HG03108 (cell line): ENCODE measurements around the gene PPP2R5C.

Experiments
- ATAC-seq: cut with Tn5 transposase; IDR thresholded peaks from one replicate; pipeline ENCODE4 v1.9.1; 2021; ENCODE audit warnings: moderate library complexity; ENCODE audit not compliant: unreplicated experiment

Gene PPP2R5C

GRCh38 chr14:101859958-101860357, 98.4 kb downstream of the PPP2R5C start:
- ATAC-seq, result no peak

DNA sequence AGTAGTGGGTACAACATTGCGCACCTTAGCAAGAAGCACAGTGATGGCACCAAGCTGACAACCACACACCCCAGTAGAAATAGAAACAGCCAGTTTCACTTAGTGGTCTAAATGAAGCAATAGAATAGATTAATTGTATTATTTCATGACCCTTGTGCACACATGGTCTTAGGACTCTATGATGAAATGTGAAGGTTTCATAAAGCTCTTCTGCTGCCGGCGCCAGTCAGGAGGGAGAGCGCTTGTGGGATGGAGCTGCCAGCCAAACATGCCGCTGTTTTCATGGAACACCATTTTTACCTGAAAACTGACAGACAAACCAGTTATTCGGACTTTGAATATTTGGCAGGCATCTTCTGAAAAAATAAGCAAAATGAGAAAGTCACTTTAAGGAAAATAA, 100.0 kb downstream of the PPP2R5C start:
- ATAC-seq, result no peak

DNA sequence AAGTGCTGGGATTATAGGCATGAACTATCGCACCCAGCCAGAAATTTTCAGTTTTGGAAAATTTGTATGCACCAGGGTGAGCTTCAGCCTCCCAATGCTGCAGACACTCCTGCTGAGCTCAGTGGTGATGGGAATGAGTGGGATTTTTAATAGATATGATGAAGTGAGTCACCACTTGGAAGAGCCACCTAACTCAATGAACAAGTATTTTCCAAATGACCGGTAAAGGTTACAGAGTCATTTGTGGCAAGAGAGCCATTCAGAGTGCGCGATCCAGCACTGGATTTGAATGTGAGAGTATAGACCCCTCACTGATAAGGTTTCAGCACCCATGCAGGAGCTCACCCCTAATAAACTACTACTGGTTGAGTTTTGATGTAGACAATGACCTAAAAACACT, 100.7 kb downstream of the PPP2R5C start:
- no peak for ATAC-seq

DNA sequence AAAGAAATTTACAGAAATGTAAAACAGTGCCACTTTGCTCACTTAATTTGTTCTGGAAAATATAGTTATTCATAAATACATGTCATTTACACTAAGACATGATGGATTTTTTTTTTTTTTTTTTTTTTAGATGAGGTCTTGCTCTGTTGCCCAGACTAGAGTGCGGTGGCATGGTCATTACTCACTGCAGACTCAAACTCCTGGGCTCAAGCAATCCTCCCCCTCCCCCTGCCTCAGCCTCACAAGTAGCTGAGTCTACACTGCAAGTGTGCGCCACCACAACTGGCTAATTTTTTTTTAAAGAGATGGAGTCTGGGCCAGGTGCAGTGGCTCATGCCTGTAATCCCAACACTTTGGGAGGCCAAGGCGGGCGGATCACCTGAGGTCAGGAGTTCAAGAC, 101.2 kb downstream of the PPP2R5C start:
- ATAC-seq, result no peak

DNA sequence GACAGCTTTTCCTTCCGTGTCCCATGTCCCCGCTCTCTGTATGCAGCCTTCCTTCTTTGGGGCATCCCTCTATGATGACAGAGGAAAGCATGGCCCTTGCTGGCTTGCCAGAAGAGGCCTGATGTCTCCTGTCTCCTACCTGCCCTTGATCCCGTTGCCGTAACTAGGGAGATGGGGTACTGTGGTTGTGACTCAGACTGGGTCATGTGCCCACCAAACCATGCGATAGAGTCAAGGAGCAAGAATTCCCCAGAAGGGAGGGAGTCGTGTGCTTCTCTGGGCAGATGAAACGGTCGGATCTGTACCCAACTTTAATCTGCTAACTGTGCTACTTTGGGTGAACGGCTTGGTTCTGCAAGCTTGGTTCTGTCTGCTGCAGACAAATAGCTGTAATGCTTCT, 103.8 kb downstream of the PPP2R5C start:
- no peak for ATAC-seq

DNA sequence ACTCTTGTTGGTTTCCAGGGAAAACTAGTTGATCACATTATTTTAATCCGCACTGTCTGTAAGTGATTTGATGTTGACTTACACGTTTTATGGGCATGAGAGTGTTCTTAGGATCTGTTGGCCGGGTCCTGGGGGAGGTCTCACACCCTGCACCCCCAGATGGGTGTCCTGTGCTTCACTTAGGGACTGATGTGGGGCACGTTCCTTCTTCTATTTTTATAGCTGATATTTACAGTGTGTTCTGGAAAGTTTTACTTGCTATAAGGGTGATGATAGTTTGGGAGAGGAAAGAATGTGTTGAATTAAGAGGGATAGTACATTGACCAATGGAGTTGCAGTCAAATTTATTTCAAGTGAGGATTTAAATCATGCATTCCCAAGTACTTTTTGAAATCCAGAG, 106.3 kb downstream of the PPP2R5C start:
- no peak for ATAC-seq

GRCh38 chr14:101869217-101869616, 107.7 kb downstream of the PPP2R5C start:
- ATAC-seq, result no peak

DNA sequence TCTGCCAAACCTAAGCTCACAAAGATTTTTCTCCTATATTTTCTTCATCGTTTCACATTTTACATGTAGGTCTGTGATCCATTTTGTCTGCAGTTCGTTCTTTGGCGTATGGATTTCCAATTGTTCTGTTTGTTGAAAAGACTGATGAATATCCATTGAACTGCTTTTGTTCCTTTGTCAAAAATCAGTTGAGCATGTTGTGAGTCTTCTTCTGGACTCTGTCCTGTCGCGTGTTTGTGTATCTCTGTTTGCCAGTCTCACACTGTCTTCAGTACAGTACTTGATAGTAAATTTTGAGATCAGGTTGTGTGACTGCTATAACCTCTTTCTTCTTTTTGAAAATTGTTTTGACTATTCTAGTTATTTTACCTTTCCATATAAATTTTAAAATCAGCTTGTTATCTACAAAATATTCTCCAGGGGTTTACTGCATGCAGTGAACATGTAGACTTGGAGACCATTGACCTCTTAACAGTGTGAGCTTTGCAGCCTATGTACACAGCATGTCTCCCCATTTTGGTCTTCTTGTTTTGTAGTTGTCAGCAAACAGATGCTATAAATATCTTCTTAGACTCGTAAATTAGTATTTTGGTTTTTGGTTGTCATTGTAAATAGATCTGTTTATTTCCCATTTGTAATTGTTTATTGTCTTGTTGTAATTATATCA, 108.9 kb downstream of the PPP2R5C start:
- ATAC-seq, result no peak

DNA sequence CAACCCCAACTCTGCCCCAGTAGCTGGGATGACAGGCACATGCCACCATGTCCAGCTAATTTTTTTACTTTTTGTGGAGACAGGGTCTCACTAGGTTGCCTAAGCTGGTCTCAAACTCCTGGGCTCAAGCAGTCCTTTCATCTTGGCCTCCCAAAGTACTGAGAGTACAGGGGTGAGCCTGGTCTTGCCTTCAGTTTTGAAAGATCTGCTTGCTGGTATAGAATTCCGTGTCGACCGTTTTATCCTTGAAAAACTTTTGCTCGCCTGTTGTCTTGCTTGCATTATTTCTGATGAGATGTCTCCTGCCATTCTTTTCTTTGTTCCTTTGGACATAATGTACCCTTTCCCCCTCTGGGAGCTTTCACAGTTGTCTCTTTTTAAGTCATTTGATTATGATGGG, 110.8 kb downstream of the PPP2R5C start:
- ATAC-seq, result no peak

DNA sequence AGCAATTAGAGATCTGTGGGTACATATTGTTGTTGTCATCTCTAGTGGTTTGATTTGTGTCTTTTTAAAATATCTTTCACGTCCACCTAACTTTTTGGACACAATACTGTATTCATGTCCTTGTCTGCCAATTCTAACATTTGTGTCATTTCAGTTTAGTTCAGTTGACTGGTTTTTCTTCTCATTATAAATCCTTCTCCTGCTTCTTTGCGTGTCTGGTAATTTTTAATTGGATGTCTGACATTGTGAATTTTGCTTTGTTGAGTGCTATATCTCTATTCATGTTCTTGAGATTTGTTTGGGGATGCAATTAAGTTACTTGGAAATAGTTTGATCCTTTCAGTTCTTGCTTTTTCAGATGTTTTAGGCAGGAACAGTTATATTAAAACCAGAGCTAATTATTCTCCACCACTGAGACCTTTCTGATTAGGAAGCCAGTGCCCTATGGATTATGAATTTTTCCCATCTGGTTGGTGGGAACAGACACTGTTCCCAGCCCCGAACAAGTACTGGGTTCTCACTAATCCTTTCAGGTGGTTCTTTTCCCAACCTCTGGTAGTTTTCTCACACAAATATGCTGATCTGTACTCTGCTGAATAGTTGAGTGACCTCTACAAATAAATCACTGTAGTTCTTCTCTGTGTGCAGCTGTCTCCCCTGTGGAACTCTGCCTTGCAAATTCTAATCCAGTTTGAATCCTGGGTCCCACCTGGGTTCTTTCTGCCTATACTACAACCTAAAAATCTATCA, 111.7 kb downstream of the PPP2R5C start:
- no peak for ATAC-seq

- no peak for ATAC-seq
Measured at GRCh38 chr14:101873991-101874390, 112.5 kb downstream of the PPP2R5C start.

DNA sequence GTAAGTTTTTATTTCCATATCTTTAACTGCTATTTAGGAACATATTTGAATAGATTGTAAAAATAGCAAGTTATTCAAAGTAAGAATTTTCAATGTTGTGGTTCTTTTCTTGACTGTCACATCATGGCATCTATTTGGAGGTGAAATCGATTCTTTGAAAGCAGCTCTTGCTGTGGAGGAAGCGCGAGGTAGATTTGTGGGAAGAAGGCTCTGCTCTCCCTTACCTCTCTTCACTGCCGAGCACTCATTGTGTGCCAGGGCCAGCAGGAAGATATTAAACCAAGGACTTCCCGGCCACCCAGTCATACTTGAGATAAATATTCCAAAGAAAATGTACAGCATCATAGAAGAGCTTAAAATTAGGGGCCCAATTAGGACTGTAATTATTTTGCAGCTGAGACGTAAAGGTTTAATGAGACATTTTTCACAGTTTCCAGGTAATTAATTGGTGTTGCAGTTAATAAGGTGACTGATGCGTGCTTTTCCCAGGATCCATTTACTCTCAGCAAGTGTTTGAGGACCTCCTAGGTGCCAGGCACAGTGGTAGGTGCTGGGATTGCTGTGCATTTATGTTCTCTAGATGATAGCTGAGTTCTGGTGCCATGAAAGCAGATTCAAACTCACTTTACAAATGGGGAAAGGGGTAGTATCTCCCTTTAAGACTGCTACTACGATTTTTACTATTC, 113.7 kb downstream of the PPP2R5C start:
- ATAC-seq, result no peak

GRCh38 chr14:101875727-101876554, 114.4 kb downstream of the PPP2R5C start:
- ATAC-seq, result peak; percentile 29

GRCh38 chr14:101876555-101876938, 115.0 kb downstream of the PPP2R5C start:
- peak; percentile 76 for ATAC-seq

DNA sequence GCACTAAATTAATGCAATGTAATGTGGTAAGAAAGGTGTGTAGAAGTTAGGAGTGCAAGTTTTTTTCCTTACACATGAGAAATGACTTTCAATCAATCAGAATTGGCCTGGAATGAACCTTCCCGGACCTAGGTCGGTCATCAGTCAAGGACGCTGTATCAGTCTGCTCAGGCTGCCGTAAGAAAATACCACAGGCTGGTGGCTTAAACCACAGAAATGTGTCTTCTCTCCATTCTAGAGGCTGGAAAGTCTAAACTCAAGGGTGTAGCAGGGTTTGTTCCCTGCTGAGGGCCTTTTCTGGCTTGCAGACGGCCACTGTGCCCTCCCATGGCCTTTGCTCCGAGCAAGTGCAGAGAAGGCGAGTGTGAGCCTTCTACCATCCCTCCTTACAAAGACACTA, 116.3 kb downstream of the PPP2R5C start:
- ATAC-seq, result no peak

DNA sequence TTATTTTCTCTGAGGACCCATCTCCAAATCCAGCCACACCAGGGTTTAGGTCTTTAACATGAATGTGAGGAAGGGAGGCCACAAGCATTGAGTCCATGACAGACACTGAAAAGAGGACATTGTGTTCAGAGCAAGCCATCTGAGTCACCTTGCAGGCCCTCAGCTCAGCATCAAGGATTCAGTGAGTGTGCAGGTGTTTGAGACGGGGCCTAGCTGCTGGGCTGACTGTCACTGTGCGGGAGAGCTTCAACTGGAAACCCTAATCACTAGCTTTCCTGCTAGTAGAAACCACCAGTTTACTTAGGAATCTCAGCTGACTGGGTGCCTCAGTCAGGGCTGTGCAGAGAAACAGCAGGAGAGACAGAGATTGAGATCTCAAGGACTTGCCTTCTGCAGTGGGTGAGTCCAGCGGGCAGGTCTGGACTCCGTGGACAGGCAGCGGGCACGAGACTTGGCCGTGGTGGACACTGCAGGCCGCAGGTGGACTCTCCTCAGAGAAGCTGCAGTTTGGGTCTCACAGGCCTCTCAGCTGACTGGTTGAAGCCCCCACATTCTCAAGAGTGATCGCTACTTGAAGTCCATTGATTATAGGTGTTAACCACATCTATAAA, 116.8 kb downstream of the PPP2R5C start:
- no peak for ATAC-seq

DNA sequence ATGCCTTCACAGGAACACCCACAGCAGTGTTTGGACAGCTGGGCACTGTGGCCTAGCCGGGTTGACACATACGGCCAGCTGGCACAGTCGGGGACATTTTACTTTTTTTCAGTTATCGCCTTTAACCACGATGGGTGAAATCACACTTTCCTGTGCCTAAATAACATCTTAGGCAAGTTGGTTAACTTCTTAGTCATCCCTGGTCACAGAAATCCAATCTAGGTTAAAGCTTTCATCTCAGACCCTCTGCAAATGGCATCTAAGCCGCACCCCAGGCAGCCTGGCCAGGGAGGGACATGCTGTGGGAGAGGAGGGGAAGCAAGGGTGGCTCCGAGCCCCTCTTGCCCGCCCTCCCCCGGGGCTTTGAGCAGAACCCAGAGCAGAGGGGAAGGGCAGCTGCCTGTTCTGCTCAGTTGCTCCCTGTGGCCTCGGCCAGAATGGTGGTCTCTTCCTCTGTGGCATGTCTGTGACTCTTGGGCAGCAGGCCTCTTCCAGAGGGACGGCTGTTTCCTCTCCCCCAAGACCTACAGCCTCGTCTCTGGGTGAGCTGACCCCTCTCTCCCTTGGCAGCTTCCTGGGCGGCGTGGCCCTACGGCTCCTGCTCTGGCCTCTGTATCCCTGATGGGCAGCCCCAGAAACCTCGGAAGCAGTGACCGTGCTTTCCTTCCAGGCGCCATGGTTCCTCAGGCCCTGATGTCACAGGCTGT, 117.5 kb downstream of the PPP2R5C start:
- no peak for ATAC-seq

DNA sequence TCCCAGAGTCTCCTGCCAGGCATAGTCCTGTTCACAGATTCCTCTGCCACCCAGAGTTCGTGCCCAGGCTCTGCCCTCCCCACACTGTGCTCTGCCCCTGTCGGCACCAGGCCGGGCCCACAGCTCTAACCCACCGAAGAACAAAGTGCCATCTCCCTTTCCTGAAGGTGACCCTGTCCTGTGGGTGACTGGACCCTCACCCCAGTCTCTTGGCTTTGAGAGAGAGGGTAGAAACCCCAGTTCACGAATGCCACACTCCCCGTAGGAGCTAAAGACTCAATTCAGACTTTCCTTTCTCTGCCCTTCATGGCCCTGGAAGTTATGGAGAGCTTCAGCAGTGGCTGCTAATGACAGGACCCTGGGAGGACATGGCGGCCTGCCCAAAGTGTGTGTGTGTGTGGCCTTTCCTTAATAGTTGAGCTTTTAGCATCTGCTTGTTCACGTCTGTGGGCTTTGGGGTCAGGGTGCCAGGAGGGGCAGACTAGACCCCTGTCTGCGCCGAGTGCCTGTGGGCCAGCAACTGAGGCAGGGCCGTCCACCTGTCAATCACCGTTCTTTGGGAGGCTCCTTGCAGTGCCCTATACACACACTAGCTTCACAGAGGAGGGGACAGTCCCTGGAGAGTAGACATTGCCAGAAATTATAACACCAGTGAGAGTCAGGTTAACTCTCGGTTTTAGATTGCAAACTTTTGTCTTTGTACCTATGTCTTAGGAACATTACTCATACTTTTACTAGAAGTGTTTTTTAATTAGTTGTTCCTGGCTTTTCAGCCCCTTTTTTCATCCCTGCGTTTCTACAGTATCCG, 118.2 kb downstream of the PPP2R5C start:
- ATAC-seq, result no peak

GRCh38 chr14:101881426-101881825, 119.9 kb downstream of the PPP2R5C start:
- no peak for ATAC-seq
